T-helper 2 cell treated with Interferon-gamma antibody and Interleukin-4, amounts not matched to agents 100 ng/mL and 5 ng/mL, for 36 hours (primary cell): ENCODE results near the gene COL16A1. TPM values are rescaled to one million over a fixed set of nuclear protein-coding genes. Genes with fewer than 3 reads are reported as not detected.

ENCODE experiments used
- intact Hi-C: fragments of 100-400 bp; cut with micrococcal nuclease; formaldehyde crosslinking; loops from one replicate; pipeline ENCODE4 v1.15.1; 2023
- total RNA-seq: library from RNA; stranded (reverse); gene quantifications from 2 replicates; pipeline ENCODE4 v1.2.3, GENCODE V29; 2022

The COL16A1 gene
- total RNA-seq, 1 donor from 2014 or later, result not detected

- intact Hi-C loops, result no loop called here
Measured at GRCh38 chr1:31651089-31651420, 52.8 kb downstream of the COL16A1 start.

GRCh38 chr1:31650161-31651088, 53.4 kb downstream of the COL16A1 start:
- intact Hi-C loops, result no loop called here

GRCh38 chr1:31648641-31649357, 55.0 kb downstream of the COL16A1 start:
- intact Hi-C loops, result loop anchor here (5.0 to 10.0 kb wide), 2 partner anchors 366 to 931 kb away; partner anchors contain the start of gene KHDRBS1

GRCh38 chr1:31648190-31648589, 55.6 kb downstream of the COL16A1 start:
- intact Hi-C loops, result loop anchor here (5.0 to 10.0 kb wide), 2 partner anchors 367 to 931 kb away; partner anchors contain the start of gene KHDRBS1

GRCh38 chr1:31647106-31647505, 56.7 kb downstream of the COL16A1 start:
- intact Hi-C loops, result loop anchor here (5.0 to 10.0 kb wide), 2 partner anchors 368 to 930 kb away; partner anchors contain the start of gene KHDRBS1

GRCh38 chr1:31646259-31646960, 57.4 kb downstream of the COL16A1 start:
- intact Hi-C loops, result loop anchor here (5.0 to 10.0 kb wide), 2 partner anchors 368 to 929 kb away; partner anchors contain the start of gene KHDRBS1

- intact Hi-C loops, result loop anchor here (5.0 to 10.0 kb wide), 2 partner anchors 370 to 928 kb away; partner anchors contain the start of gene KHDRBS1
Measured at GRCh38 chr1:31645274-31645568, 58.6 kb downstream of the COL16A1 start.

GRCh38 chr1:31644560-31645273, 59.1 kb downstream of the COL16A1 start, which contains the start of gene PEF1:
TSS of gene PEF1 (minus strand) at chr1:31644876. CDS start at chr1:31644864, 12 bp downstream.
- intact Hi-C loops, result loop anchor here (5.0 to 10.0 kb wide), 3 partner anchors 143 to 927 kb away; partner anchors contain the start of gene KHDRBS1

- intact Hi-C loops, result loop anchor here (5.0 to 10.0 kb wide), 2 partner anchors 143 to 371 kb away; partner anchors contain the start of gene KHDRBS1
Measured at GRCh38 chr1:31643976-31644559, 59.7 kb downstream of the COL16A1 start.

GRCh38 chr1:31642897-31643296, 60.9 kb downstream of the COL16A1 start:
- intact Hi-C loops, result loop anchor here (5.0 to 10.0 kb wide), 2 partner anchors 144 to 372 kb away; partner anchors contain the start of gene KHDRBS1

GRCh38 chr1:31642366-31642765, 61.5 kb downstream of the COL16A1 start:
- intact Hi-C loops, result loop anchor here (5.0 to 10.0 kb wide), 2 partner anchors 145 to 372 kb away; partner anchors contain the start of gene KHDRBS1

GRCh38 chr1:31640964-31641363, 62.9 kb downstream of the COL16A1 start:
- intact Hi-C loops, result loop anchor here (5.0 to 10.0 kb wide), 2 partner anchors 146 to 374 kb away; partner anchors contain the start of gene KHDRBS1

GRCh38 chr1:31640179-31640578, 63.6 kb downstream of the COL16A1 start:
- intact Hi-C loops, result loop anchor here (5.0 to 10.0 kb wide), 2 partner anchors 147 to 375 kb away; partner anchors contain the start of gene KHDRBS1

GRCh38 chr1:31639543-31639942, 64.3 kb downstream of the COL16A1 start:
- intact Hi-C loops, result no loop called here

- intact Hi-C loops, result no loop called here
Measured at GRCh38 chr1:31637915-31638673, 65.7 kb downstream of the COL16A1 start.

- intact Hi-C loops, result no loop called here
Measured at GRCh38 chr1:31633117-31633516, 70.7 kb downstream of the COL16A1 start.

- intact Hi-C loops, result no loop called here
Measured at GRCh38 chr1:31632649-31633048, 71.2 kb downstream of the COL16A1 start.

GRCh38 chr1:31628931-31629556, 74.8 kb downstream of the COL16A1 start:
- intact Hi-C loops, result no loop called here
